GM12878 (cell line): Measurements from ENCODE around the gene PCK2. TPM values are rescaled to one million over a fixed set of nuclear protein-coding genes. Genes with fewer than 3 reads are reported as not detected.

Experiments used
- ATAC-seq: fragments of 200-7000 bp; cut with Tn5 transposase; 3 replicates; pipeline ENCODE4 v1.9.1; 2020; ENCODE audit warnings: mild to moderate bottlenecking, moderate library complexity
- BruUV-seq: library from RNA; stranded (reverse); fragments of 400-500 nt; replicated peaks from 2 replicates; lab custom pipeline; 2021; lab: Mats Ljungman, UMichigan
- CTCF ChIA-PET: fragments of 300-600 bp; sonication (Branson Sonifier 250); formaldehyde crosslinking; extraction: SDS; loops from one replicate; lab custom pipeline; 2021; ENCODE audit warnings: inconsistent platforms; lab: Yijun Ruan, JAX
- POLR2A ChIA-PET: fragments of 350-600 bp; formaldehyde crosslinking; extraction: SDS; loops from one replicate; lab custom pipeline; 2021; ENCODE audit warnings: inconsistent platforms; lab: Charles Lee
- RAD21 ChIA-PET: fragments of 300-600 bp; sonication (Branson Sonifier 250); formaldehyde crosslinking; loops from one replicate; lab custom pipeline; 2023; ENCODE audit warnings: antibody characterized with exemption; ENCODE audit not compliant: unreplicated experiment; lab: Charles Lee
- SMC1A ChIA-PET: fragments of 300-600 bp; sonication (Branson Sonifier 250); formaldehyde crosslinking; loops from one replicate; lab custom pipeline; 2023; ENCODE audit not compliant: unreplicated experiment, uncharacterized antibody; lab: Charles Lee
- DNase-seq: peaks from one replicate; pipeline ENCODE4 v3.0.0-alpha.2; 2011; ENCODE audit warnings: low read depth, low spot score
- FAIRE-seq: peaks from 3 replicates; lab custom pipeline; 2011; peaks lifted over from hg19 to GRCh38; lab: Jason Lieb, UNC
- H2AFZ ChIP-seq: 2 replicates; pipeline ENCODE4 v1.6.0; 2011; ENCODE audit warnings: low read depth, low read length, control low read depth; ENCODE audit not compliant: control insufficient read depth
- H3K27ac ChIP-seq: 2 replicates; pipeline ENCODE4 v1.5.1; 2011; ENCODE audit warnings: control low read depth; ENCODE audit not compliant: control insufficient read depth, insufficient read depth
- H3K27me3 ChIP-seq, 2 experiments: replicated peaks in 1 of 2; 2 replicates each; pipeline versions ENCODE4 v1.6.0 to v1.6.1; 2011; ENCODE audit warnings: low read length in 1 of 2; ENCODE audit not compliant: control insufficient read depth in 2 of 2, insufficient read depth in 2 of 2
- H3K36me3 ChIP-seq, 2 experiments: 2 replicates each; pipeline ENCODE4 v1.5.1; 2011; ENCODE audit warnings: low read length in 1 of 2; ENCODE audit not compliant: control insufficient read depth in 2 of 2, insufficient read depth in 2 of 2
- H3K4me1 ChIP-seq: 2 replicates; pipeline ENCODE4 v1.6.1; 2011; ENCODE audit warnings: mild to moderate bottlenecking, low read length, moderate library complexity, mixed read lengths; ENCODE audit not compliant: control insufficient read depth, insufficient read depth
- H3K4me2 ChIP-seq: 2 replicates; pipeline ENCODE4 v1.6.0; 2011; ENCODE audit warnings: control low read depth; ENCODE audit not compliant: control insufficient read depth, insufficient read depth
- H3K4me3 ChIP-seq: fragments of 200-600 bp; sonication (generic); 2 replicates; pipeline ENCODE4 v1.5.1; 2016
- H3K79me2 ChIP-seq: 2 replicates; pipeline ENCODE4 v1.6.0; 2011; ENCODE audit warnings: low read length; ENCODE audit not compliant: control insufficient read depth, insufficient read depth
- H3K9ac ChIP-seq: 2 replicates; pipeline ENCODE4 v1.8.0; 2011; ENCODE audit warnings: low read length, control low read depth, mixed read lengths; ENCODE audit not compliant: control insufficient read depth, insufficient read depth
- H3K9me3 ChIP-seq: replicated peaks from 3 replicates; pipeline ENCODE4 v1.5.1; 2011; ENCODE audit warnings: mild to moderate bottlenecking, low read length; ENCODE audit not compliant: control insufficient read depth, insufficient read depth
- H4K20me1 ChIP-seq: 2 replicates; pipeline ENCODE4 v1.6.0; 2011; ENCODE audit not compliant: control insufficient read depth, insufficient read depth
- CHD1 ChIP-seq: IDR thresholded peaks from 2 replicates; pipeline ENCODE4 v1.6.1; 2012; ENCODE audit warnings: low read depth, low read length, improper control_type of control experiment
- JUND ChIP-seq: IDR thresholded peaks from 2 replicates; pipeline ENCODE4 v1.6.1; 2012; ENCODE audit warnings: low read depth, mild to moderate bottlenecking, low read length, improper control_type of control experiment, moderate library complexity
- KAT2A ChIP-seq: conservative IDR thresholded peaks from 2 replicates; pipeline ENCODE4 v1.6.1; 2011; ENCODE audit warnings: low read depth, low read length; ENCODE audit not compliant: control insufficient read depth
- NKRF ChIP-seq: fragments of 450-650 bp; conservative IDR thresholded peaks from 2 replicates; pipeline ENCODE4 v1.6.1; 2017; ENCODE audit warnings: mild to moderate bottlenecking, moderate library complexity
- NR2F1 ChIP-seq: fragments of 450-650 bp; conservative IDR thresholded peaks from 2 replicates; pipeline ENCODE4 v1.6.1; 2017; ENCODE audit warnings: mild to moderate bottlenecking
- PBX3 ChIP-seq: IDR thresholded peaks from 2 replicates; pipeline ENCODE4 v1.6.1; 2011; ENCODE audit warnings: mild to moderate bottlenecking, low read depth, low read length, moderate library complexity; ENCODE audit not compliant: insufficient replicate concordance
- POLR2AphosphoS5 ChIP-seq: IDR thresholded peaks from 2 replicates; pipeline ENCODE4 v1.6.1; 2011; ENCODE audit warnings: mild to moderate bottlenecking, low read length, inconsistent platforms
- RAD51 ChIP-seq: fragments of 450-650 bp; IDR thresholded peaks from 2 replicates; pipeline ENCODE4 v1.6.1; 2016; ENCODE audit warnings: moderate library complexity, mild to moderate bottlenecking, inconsistent platforms
- RELB ChIP-seq: fragments of 450-650 bp; IDR thresholded peaks from 2 replicates; pipeline ENCODE4 v1.6.1; 2017; ENCODE audit warnings: low read depth, mild to moderate bottlenecking, moderate library complexity
- SUZ12 ChIP-seq: fragments of 200-600 bp; sonication (generic); IDR thresholded peaks from one replicate; pipeline ENCODE4 v1.6.1; 2018; ENCODE audit warnings: antibody characterized with exemption, mild to moderate bottlenecking; ENCODE audit not compliant: unreplicated experiment
- TCF12 ChIP-seq: IDR thresholded peaks from 2 replicates; pipeline ENCODE4 v1.6.1; 2011; ENCODE audit warnings: low read depth, mild to moderate bottlenecking, low read length
- USF1 ChIP-seq: IDR thresholded peaks from 2 replicates; pipeline ENCODE4 v1.6.1; 2011; ENCODE audit warnings: borderline replicate concordance, low read depth, mild to moderate bottlenecking, moderate library complexity, mixed read lengths, low read length; ENCODE audit not compliant: insufficient read depth; ENCODE audit errors: extremely low read length
- ZNF687 ChIP-seq: fragments of 450-650 bp; IDR thresholded peaks from 2 replicates; pipeline ENCODE4 v1.6.1; 2017; ENCODE audit warnings: mild to moderate bottlenecking, moderate library complexity
- WGBS: methylation state at CpG from one replicate; pipeline ENCODE4 v1.1.6; 2016; ENCODE audit warnings: low lambda C conversion rate; ENCODE audit not compliant: insufficient replicate concordance, insufficient coverage; ENCODE audit errors: missing lambda C conversion rate; 5-methylcytosine and 5-hydroxymethylcytosine counted together
- in situ Hi-C: fragments of 300-500 bp; cut with MboI; formaldehyde crosslinking; loops from 9 replicates; pipeline ENCODE4 v1.14.3; 2018; ENCODE audit warnings: mixed read lengths
- intact Hi-C: fragments of 100-400 bp; cut with micrococcal nuclease; formaldehyde crosslinking; loops from one replicate; pipeline ENCODE4 v1.14.2; 2022; ENCODE audit not compliant: unreplicated experiment
- polyA plus RNA-seq, 11 experiments: library from polyadenylated mRNA; depleted of rRNA in 4 of 11; unstranded in 6 of 11; stranded (reverse) in 5 of 11; fragments of >200 nt; fragmentation: Nextera tagmentation in 4 of 11; fragmentation: Illumina TruSeq in 1 of 11; extraction: Ambion mirVana in 4 of 11; extraction: Trizol in 1 of 11; gene quantifications; 1 replicate in 1 of 11; 2 replicates in 10 of 11; pipeline versions ENCODE4 v1.2.1 to v1.2.3, GENCODE V29; 2011 to 2016; ENCODE audit warnings: inconsistent platforms in 2 of 11, missing spikeins in 2 of 11, low read depth in 1 of 11
- total RNA-seq, 4 experiments: library from RNA; depleted of rRNA in 3 of 4; stranded (reverse); fragments of >200 nt in 3 of 4; fragmentation: Illumina TruSeq in 1 of 4; extraction: Trizol in 1 of 4; gene quantifications; 2 replicates each; pipeline versions ENCODE4 v1.2.1 to v1.2.3, GENCODE V29; 2013 to 2021

The PCK2 gene
- total and polyA plus RNA-seq, 10 of the 15 experiments (the other 5 are each of a cell fraction or from before 2014, with no cell fraction given), result 6.6 to 110 (median 44.6) TPM

- no TSS peak for BruUV-seq
- POLR2A ChIA-PET, result interaction anchor here (0.6 to 17.1 kb wide), 7 partner anchors 7 to 195 kb away, joined by 3 to 276 read pairs (median 4); partner anchors contain the start of genes EMC9, FITM1 and PSME1
- TF ChIP-seq NKRF (no peak), KAT2A (no peak), ZNF687 (no peak), USF1 (no peak), JUND (no peak), SUZ12 (no peak), POLR2AphosphoS5 (no peak), PBX3 (no peak), RELB (no peak), TCF12 (no peak), NR2F1 (no peak), RAD51 (no peak), CHD1 (no peak)
Observed at GRCh38 chr14:24129410-24129998, 35.4 kb downstream of the PCK2 start.

More at GRCh38 chr14:24129410-24129998, 35.4 kb downstream of the PCK2 start:
- no peak for DNase-seq
- Histone ChIP-seq H3K79me2 (no peaks in the 10 kb centered on the region), H3K4me1 (peaks cover 16% of the 10 kb centered on the region), H3K36me3 (no peaks in the 10 kb centered on the region), H3K27ac (no peak overlapping the region), H3K4me2 (no peak overlapping the region), H3K9ac (no peak overlapping the region), H4K20me1 (no peaks in the 10 kb centered on the region), H2AFZ (no peak overlapping the region), H3K4me3 (no peak overlapping the region), H3K9me3 (no peaks in the 10 kb centered on the region), H3K27me3 (no peaks in the 10 kb centered on the region)
- in situ Hi-C loops, result no loop called here
- no peak for FAIRE-seq
- CTCF ChIA-PET, result interaction anchor here (1.1 kb wide), 1 partner anchor 15 kb away, joined by 3 read pairs; the partner anchor contains the start of genes DCAF11 and NRL
- intact Hi-C loops, result no loop called here
- 89% methylated on average over 8 of the region's 8 CpGs for WGBS
- RAD21 ChIA-PET, result interaction anchor here (0.6 kb wide), 1 partner anchor 19 kb away, joined by 3 read pairs; no protein-coding TSS in a partner anchor
- ATAC-seq, result no peak
- SMC1A ChIA-PET, result interaction anchor here (1.0 to 1.4 kb wide), 3 partner anchors 8 to 21 kb away, joined by 3 to 4 read pairs (median 3); no protein-coding TSS in a partner anchor
